Left hindlimb (tissue), 1 donor: ENCODE data around the gene CHST6.
"Not testable (repeated sequence)": the region's sequence is repeated elsewhere in the genome, so short reads cannot be mapped to it uniquely, and the experiment has no call there.

ENCODE experiments used
- DNase-seq: peaks from one replicate; pipeline ENCODE4 v3.0.0-alpha.2; 2018

The CHST6 gene

DNA sequence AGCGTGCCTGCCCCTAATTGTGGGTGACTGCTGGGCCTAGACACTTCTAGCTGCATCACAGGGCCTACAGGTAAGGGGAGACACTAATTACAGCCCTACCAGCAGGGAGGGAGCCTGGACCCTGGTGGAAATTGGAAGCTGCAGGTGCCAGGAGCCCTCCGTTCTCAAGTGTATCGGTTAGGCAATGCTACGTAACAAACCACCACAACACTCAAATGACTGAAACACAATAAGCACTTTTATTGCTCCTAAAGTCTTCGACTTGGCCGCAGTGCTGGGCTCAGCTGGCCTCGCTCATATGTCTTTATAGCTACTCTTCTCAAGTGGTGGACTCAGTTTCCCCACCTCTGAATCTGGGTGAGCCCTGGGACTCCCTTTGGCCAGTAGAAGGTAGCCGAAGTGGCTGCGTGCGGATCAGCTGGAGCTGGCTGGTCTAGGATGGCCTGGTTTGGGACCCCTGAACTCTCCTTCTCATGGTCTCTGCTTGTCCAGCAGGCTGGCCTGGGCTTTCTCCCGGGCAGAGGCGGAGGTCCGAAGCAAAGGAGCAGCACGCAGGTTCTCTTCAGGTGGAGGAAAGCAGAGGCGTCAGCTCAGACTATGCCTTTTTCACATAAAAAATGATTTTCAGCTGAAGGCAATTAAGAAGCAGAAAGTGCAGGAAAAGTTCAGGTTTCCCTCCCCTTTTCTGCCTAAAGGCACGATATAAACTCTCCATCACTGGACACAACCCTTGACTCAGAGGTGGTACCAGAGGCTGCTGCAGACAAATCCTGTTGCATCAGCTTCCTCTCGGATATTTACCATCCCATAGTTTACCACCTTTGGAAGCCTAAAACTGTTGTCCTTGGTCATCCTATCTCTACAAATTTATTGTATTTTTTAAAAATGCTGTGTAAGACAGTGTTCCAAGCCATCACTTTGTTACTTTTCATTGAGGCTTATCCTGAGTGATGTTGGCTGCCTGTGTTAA lies 22.0 kb downstream of the CHST6 start:
- no peak for DNase-seq

DNA sequence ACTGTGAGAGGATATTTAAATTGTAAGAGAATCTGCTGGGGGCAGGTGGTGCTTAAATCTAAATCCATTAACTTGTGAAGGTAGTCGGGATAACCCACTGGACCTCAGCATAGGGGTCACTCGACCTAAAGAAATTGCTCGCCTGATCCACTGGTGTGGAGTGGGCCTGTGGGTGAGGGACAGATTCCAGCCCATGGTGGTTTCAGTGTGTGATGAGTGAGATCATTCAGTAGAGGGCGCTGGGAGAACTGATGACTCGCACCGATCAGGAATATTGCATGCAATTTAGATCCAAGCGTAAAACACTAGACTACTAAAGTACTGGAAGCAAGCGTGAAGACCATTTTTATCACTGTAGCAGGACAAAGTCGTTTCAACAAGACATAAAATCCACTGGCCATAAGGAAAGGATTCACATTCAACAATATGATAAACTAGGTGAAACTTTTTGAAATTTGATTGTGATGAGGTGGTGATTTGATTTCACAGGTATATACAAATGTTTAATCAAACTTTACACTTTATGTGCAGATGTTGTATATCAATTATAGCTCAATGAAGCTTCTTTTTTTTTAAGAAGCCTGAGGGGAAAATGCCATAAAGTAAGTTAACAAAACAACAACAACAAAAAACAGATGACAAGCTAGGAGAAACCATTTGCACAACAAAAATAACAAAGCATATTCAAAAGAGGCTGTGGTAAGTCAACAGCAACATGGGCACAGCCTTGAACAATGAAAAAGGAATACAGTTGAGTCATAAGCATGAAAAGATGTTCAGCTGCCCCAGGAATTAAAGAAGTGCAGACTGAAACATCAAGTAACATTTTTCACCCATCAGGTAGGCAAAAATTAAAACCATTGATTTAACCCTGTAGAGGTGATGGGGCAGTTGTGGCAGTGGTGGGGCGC lies 23.3 kb downstream of the CHST6 start:
- peak; percentile 69 for DNase-seq

DNA sequence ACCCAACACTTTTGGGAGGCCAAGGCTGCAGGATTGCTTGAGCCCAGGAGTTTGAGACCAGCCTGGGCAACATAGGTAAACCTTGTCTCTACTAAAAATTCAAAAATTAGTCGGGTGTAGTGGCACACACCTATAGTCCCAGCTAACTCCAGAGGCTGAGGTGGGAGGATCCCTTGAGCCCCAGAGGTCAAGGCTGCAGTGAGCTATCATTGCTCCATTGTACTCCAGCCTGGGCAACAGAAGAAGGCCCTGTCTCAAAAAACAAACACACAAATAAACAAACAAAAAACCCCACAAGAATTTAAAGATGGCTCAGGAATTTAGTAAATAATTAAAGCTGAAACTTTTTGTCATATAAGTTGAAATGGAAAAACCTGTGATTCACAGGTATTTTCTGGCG lies 28.5 kb downstream of the CHST6 start:
- no peak for DNase-seq

- DNase-seq = peak; percentile 100
Measured at GRCh38 chr16:75464122-75464918, 30.9 kb downstream of the CHST6 start, which contains the start of gene TMEM170A. Gene TMEM170A, minus strand, starts transcription at chr16:75464689. Its CDS starts 89 bp downstream, at chr16:75464600.

DNA sequence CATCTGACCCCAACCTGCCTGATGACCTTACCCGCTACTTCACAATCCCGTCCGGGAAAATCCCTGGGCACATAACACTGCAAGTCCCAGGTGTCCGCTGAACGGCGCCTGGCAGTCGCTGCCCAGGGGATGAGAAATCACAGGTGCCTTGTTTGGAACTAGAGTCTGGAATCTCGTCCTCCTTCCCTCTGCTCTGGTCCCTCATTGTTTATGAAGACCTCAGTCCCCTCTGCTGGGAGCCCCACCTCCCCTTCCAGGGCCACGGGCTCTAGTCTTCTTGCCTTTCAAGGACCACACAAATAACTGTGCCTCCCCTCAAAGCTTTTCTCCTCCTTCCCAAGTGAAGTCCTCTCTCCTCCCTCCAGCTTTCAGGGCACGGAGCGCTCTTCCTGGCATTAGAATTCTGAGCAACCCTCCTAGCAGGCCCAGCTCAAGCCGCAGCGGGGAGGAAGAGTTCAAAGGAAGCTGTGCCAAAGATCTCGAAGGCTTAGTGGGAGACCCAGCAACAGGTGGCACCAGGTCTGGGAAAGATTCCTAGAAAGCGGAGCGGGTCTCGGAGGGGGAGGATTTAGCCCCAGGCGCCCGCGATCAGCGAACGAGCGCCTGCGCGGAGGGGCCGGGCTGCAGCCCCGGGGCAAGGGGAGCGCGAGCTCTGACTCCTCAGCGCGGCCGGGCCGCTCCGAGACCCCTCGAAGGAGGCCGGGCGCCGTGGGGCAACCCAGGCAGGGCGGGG lies 31.7 kb downstream of the CHST6 start:
- peak; percentile 67 for DNase-seq

DNA sequence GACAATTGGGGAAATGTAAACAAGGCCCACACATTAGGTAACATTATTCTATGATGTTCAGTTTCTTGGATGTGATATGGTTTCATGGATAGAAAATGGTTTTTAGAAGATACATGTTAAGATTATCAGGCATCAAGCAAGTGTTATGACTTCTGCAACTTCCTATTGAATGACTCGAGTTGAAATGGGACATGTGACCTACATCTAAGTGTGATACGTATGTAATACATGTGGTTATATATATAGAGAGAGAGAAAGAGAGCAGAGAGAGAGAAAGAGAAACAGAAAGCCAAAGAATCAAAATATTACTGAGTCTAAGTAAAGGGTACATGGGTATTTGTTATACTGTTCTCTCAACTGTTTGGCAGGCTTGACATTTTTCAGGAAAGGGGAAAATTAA lies 32.4 kb downstream of the CHST6 start:
- DNase-seq = no peak

- DNase-seq = no peak
Measured at GRCh38 chr16:75461575-75461974, 33.7 kb downstream of the CHST6 start.

DNA sequence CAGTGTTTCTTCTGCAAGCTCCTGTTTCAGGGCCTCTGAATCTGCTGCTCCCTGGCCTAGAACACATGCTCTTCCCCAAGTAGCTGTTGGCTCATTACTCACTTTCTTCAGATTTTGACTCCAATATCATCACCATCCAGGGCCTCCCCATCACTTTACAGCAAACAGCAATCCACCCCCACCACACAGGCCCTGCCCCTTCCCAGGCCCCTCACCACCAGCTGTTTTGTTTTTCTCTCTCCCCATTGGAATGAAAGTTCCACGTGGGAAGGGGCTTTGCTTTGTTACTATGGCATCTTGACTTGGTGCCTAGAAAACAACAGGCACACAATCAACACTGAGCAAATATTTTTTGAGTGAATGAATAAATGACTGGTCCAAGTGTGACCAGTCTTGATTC lies 34.8 kb downstream of the CHST6 start:
- DNase-seq = peak; percentile 87

DNA sequence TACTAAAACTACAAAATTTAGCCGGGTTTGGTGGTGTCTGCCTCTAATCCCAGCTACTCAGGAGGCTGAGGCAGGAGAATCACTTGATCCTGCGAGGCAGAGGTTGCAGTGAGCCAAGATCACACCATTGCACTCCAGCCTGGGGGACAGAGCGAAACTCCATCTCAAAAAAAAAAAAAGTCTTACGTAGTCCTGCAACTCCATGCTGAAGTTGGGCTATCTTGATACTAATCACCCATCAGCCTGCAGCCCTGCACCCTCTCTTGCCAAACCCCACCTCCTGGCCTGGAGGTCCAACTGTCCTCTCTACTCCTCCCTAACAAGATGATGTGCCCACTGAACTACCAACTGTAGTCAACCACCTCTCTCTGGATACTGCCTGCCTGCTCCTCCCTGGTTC lies 35.5 kb downstream of the CHST6 start:
- DNase-seq = no peak

DNA sequence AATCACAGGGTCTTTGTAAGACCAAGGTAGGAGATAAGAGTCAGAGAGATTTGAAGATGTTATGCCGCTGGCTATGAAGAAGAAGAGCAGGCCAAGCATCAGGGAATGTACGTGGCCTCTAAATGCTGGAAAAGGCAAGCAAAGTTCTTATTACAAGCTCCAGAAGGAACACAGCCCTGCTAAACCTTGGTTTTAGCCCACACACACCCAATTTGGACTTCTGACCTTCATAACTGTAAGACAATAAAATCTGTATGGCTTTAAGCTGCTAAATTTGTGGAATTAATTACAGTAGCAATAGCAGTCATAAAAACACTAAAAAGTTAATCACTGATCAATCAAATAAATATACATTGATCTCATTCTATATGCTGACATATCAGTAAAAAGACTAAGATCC lies 36.8 kb downstream of the CHST6 start:
- no peak for DNase-seq

- DNase-seq = no peak
Measured at GRCh38 chr16:75458029-75458428, 37.2 kb downstream of the CHST6 start.

DNA sequence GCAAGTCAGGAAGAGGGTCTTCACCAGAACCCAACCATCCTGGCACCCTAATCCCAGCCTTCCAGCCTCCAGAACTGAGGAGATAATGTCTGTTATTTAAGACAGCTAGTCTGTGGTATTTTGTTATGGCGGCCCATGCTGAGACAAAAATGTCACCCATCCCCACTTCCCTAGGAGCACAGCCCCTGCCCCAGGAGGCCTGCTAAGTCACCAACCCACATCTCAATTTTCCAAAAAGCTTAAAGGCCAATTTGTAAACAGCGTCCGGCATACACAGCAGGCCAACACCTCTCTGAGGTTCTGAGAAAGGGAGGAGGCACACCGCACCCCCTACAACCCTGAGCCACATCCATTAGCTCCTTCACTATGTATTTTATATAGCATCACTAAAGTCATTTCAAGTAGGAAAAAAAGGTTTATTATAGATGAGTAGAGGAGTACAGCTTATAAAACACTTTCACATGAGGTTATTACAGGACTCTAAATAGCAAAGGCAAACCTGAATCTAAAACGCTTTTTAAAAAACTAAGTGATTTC lies 37.7 kb downstream of the CHST6 start:
- DNase-seq = no peak

- DNase-seq = no peak
Measured at GRCh38 chr16:75456971-75457370, 38.3 kb downstream of the CHST6 start.

DNA sequence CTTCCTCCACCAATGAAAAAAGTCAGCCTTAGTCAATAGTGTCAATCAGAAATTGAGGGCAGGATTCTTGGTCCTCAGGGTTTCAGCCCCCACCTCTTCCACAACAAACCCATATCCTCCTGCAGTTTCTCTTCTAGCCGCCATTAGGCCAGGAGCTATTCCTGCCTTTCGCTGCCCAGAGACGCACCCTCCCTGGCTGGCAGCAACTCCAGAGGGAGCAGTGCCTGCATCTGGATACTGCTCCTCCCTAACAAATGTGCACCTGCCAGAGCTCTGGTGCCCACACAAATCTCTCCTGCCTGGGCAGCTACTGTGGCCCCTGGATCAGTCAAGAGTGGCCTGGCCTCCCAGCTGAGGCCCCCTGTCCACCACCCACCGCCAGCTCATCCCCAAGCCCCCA lies 38.8 kb downstream of the CHST6 start:
- not testable (repeated sequence) for DNase-seq

GRCh38 chr16:75455677-75456076 lies 39.6 kb downstream of the CHST6 start:
- DNase-seq = no peak

DNA sequence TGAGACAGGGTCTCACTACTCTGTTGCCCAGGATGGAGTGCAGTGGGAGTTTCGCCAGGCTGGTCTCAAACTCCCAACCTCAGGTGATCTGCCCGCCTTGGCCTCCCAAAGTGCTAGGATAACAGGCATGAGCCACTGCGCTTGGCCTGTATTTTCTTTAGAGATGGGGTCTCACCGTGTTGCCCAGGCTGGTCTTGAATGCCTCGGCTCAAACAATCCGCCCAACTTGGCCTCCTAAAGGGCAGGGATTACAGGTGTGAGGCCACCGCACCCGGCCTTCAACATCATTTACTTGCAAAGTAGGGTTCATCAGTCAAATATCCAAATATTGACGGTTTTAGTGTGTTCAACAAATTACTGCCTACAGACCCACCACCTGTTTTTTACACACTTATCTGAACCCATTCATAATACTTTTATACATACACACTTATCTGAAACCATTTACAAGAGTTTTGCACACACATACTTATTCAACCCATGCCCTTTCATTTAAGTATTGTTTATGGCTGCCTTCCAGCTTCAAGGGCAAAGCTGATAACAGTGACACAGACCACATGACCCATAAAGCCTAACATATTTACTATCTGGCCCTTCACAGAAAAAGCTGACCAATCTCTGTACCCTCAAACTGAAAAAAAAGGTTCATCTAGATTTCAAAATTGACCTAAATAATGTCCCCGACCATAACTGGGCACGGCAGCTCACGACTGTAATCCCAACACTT lies 42.6 kb downstream of the CHST6 start:
- DNase-seq = no peak

- DNase-seq = no peak
Measured at GRCh38 chr16:75446416-75446815, 48.8 kb downstream of the CHST6 start.

GRCh38 chr16:75445298-75445697 lies 49.9 kb downstream of the CHST6 start:
- DNase-seq = no peak

DNA sequence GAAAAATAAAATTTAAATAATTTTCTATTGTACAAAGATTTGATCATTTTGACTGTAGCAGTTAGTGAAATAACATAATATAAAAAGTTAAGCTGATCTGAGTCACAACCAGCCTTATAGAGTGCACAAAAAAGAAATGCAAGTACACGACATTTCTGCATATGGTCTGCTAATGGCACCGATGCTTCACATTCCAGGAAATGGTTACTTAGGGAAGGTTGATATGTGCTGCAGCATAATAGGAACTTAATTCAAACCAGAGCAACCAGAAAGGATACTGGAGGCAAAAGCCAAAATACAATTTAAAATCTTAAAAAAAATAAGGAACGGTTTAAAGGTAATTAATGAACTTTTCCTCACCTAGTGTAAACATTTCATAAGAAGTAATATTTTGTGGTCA lies 51.9 kb downstream of the CHST6 start:
- no peak for DNase-seq

GRCh38 chr16:75433732-75434413 lies 61.4 kb downstream of the CHST6 start:
- DNase-seq = no peak
